HG02623 (cell line): ENCODE results near the gene EFCAB7.

ENCODE experiments used
- ATAC-seq: cut with Tn5 transposase; IDR thresholded peaks from one replicate; pipeline ENCODE4 v1.9.1; 2021; ENCODE audit warnings: moderate library complexity; ENCODE audit not compliant: unreplicated experiment

The EFCAB7 gene

DNA sequence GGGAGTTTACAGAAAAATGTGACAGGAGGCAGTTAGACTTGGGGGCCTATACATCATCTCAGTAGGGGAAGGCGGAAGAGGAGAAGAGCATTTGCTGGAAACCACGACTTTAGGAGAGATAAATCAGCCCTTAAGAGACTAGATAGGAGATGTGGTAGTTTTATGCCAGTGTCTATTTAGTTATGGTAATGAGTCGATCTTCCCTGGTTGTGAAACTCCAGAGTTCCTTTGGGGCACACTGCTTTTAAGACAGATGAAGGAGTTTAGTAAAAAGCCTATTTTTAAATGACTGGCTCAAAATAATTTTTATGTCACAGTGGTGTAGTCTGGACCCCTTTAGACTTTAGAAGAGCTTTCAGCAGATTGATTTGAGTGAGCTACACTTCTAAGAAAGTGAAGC, 77.7 kb downstream of the EFCAB7 start:
- ATAC-seq = no peak

DNA sequence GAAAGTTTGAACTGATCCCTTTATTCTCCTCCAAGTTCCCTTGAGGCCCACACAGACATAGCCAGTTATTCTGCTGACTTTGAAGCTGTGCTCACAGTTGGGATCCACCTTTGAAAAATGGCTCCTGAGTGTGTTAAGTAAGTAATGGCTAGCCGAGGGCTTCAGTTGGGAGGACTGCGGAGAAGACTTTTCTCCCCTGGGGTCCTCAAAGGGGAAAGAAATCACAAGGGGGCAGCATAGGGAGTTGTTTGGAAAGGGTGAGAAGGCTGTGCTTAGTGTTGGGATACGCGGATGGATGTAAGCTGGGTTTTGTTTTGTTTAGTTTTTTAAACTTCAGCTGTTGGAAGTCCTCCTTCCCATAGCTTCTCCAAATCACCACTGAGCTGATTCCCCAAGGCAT, 78.1 kb downstream of the EFCAB7 start:
- no peak for ATAC-seq

DNA sequence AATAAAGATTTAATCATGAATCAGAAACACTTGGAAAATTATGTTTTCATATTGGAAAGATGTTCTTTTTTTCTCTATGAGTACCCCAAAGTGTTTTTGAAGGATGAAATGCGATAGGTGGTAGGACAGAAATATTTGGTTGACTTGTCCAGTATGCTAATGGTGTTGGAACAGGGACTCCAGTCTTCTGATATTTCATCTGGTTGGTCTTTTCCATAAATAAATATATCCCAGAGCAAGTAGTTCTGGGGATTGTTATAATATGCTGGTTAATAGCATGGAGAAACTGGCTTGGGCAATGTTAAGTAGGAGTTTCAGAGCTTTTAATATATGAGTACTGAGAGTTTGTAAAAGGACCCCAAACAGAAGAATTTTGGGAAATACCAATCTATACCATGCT, 78.6 kb downstream of the EFCAB7 start:
- no peak for ATAC-seq

DNA sequence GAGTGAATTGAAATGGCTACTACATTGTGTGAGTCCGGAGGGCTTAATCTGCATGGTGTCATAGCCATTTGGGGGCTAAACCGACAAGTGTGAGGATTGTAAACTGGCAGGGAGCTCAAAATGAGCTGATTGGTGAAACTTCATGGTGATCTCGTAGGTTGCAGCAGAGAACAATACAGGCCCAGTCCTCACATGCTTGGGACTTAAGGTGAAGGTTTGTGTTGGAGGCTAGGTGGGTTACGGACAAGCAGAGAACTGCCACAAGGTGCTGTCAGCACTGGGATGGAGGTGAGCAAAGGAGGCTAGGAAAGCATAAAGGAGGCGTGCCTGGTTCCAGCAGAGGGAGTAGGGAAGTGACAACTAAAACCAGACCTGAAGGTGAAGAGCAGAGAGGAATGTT, 79.3 kb downstream of the EFCAB7 start:
- no peak for ATAC-seq

DNA sequence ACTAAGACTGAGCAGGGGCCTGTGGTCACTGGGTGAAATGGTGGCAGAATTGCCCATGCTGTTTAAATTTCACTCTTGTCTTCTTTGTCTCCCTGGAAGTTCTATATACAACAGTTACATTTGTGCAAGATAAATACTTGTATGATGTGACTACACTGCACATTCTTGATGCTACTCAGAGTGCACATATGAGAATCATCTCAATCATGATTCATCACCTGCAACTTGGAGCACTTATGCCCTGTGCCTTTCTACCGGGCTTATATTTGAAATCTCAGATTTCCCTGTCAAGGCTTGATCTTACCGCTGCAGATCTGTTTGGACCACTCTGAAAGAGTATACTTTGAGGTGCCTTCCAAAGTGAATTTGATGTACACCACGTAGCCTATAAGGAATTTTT, 80.5 kb downstream of the EFCAB7 start:
- ATAC-seq = no peak

DNA sequence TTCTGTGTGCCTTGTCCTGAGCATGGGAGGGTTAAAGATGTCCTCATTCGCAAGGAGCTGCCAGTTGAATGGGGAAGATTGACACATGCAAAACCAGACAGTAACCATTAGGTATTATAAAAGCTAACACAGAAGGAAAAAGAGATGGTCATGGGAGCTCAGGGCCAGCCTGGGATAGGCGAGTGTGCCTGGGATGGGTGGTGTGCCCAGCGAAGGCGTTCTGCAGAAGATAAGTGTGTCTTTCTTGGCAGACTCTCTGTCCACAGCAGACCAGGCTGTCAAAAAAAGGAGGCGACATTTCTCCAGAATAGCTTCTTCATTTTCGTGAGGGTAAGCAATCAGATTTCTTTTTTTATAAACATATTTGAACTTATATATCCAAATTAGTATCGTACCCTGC, 84.0 kb downstream of the EFCAB7 start:
- no peak for ATAC-seq

DNA sequence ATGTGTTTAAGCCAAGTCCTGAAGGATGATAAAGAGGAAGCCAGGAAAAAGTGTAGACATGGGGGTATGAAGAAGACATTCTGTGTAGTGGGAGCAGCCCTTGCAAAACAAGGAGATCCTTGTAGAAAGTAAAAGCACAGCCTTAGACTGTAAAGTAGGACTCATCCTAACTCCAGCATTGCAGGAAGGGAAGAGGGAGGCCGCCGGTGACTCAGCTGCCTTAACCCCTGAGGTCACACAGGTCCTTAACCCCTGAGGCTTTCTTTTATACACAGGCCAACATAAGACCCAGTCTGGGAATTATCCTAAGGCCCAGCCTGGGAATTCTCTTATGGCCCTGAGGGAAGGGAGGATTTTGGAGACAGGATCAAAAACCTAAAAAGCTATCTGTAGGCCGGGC, 87.9 kb downstream of the EFCAB7 start:
- ATAC-seq = no peak

DNA sequence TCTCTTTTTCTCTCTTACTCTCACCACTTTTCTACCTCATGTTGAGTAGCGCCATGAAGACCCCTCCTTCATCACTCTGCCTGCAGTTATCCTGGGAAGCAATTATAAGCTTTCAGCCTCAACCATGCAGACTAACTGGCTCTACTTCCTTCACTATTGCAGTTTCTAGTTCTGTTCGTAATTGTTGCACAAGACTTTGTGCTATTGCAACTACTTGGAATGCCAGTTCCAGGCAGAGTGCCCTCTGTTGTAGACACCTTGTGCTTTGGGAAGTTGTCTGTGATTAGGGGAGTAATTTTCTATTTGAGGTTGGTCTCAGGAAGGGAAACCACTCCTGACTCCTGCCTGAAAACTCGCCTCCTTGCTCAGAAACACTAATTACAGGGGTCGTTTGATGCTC, 89.2 kb downstream of the EFCAB7 start:
- ATAC-seq = no peak

DNA sequence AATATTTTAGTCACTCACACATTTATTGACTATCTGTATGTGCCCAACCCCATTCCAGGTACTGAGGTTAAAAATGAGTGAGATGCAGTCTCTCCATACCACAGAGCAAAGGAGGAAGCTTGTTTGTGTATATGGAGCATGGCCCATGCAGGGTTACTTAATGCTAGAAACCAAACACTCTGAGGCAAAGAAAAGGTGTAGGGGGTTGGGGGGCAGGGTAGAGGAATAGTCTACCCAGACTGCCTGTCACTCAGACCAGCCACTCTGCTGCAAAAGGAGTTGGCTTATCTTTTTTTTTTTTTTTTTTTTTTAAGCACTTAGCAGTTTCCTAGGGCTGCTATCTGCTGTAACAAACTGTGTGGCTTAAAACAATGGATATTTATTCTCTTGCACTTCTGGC, 89.6 kb downstream of the EFCAB7 start:
- no peak for ATAC-seq

DNA sequence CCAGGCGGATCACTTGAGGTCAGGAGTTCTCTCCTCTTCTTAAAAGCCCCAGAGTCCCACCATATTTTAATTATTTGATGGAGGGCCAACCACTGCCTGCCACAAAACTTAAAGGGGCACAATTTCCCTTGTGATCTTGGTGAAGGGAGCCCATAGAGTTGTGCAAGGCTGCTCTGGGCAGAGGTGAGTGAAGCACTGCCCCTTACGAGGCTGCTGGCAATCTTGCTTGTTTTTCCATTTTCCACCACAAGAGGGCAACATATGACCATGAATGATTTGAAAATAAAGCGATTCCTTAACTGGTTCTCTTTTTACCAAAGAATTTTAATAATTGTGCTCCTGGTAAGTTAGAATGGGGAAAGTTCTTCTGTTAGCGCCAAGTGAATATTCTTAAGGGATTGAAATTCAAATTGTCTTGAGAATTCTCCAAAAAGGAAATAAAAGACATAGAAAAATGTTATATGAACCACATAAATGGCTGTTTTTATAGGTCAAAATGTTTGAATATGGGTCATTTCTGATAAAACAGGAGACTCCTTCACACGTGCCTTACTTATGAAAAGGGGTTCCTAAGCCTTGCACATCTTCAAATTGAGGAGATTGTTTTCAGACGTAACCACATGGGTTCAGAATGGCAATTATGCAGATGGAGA, 92.6 kb downstream of the EFCAB7 start:
- peak; percentile 79 for ATAC-seq

DNA sequence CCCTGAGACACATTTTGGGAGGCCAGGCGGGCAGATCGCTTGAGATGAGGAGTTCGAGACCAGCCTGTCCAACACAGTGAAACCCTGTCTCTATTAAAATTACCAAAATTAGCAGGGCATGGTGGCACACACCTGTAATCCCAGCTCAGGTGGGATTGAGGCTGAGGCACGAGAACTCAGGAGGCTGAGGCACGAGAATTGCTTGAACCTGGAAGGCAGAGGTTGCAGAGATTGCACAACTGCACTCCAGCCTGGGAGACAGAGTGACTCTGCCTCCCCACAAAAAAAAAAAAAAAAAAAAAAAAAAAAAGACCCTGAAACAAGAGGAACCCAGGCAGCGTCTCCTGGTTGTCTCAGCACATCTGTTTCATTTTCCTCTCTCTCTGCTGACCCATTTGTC, 94.1 kb downstream of the EFCAB7 start:
- ATAC-seq = no peak

DNA sequence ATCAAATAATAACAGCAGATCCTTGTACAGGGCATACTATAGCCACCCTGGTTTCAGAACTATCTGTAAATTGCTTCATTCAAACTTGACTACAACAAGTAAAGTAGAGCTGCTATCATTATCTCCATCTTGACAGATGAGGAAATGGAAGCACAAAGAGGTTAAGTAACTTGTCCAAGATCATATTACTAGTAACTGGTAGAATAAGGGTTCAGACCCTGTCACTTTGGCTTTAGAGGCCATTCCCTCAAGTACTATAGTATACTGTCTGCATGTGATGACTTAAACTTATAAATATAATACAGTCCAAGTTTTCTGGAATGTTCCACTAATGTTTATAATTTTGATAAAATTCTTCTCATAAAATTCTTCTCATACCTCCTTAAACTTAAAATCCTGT, 94.7 kb downstream of the EFCAB7 start:
- no peak for ATAC-seq

DNA sequence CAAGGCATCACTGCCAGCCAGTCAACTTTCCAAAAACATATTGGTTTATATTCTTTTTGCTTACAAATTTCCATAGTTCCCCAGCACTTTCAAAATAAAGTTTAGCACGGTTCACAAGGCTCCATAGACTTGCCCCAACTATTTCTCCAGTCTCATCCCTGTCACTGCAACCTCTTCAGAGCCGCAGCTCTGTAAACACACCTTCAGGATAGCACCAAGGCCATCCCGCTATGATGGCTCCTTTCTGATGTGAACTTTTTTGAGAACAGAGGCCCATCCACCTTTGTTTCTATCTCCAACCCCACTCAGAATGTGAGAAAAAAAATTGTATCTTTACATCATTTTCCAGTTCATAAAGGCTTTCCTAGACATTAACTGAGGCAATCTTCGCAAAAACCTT, 96.2 kb downstream of the EFCAB7 start:
- no peak for ATAC-seq

DNA sequence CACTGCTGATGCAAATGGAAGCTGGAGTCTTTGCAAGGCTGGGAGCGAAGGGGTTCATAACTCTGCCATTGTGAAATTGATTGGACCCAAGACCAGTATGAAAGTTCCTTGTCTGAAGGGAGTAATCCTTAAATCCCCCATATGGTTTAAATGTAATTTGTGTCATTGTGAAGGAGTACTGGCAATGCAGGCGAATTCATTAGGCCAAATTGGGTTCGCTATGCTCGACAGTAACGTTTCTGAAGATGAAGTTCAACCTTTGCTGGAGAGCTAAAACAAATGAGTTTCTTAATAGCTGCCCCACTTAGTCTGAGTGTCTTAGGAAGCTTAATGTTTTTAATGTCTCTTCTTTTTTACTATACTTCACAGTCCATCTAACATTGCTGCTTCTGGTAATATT, 97.3 kb downstream of the EFCAB7 start:
- ATAC-seq = no peak

DNA sequence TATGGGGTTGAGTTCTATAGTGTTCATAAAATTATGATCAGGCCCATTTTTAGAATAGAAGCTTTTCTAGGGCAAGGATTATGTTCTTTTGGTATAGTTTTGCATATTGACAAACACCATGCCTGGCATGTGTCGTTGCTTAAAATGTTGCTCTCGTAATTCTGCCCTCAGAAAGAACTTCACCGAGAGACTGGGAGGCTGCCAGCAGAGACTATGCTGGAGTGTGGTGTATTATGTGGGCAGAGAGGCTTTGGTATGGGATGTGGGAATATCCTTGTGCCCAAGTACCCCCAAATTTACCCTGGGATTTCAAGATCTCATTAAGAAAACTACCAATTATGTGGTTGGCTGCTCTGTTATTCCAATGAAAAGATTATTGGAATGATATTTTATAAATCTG, 97.8 kb downstream of the EFCAB7 start:
- ATAC-seq = no peak

DNA sequence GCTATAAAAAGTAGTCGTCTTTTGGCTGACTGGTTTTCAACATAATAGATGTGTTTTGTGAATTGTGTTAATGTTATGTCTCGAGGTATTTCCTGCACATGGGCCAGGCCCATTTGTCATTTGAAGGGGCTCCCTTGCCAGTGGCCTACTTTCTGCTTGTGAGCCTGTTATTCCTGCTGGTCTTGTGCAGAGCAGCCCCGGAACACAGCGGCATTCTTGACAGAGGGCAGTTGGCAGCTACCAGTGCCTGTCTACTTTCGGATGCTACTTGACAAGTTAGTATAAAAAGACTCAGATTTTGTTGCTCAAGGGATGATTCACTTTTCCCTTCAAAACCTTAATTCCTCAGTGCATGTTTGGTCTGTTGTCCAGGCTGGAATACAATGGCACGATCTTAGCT, 98.4 kb downstream of the EFCAB7 start:
- no peak for ATAC-seq
